ENCODE data around the gene TRAF2.

TRAF2 gene

DNA sequence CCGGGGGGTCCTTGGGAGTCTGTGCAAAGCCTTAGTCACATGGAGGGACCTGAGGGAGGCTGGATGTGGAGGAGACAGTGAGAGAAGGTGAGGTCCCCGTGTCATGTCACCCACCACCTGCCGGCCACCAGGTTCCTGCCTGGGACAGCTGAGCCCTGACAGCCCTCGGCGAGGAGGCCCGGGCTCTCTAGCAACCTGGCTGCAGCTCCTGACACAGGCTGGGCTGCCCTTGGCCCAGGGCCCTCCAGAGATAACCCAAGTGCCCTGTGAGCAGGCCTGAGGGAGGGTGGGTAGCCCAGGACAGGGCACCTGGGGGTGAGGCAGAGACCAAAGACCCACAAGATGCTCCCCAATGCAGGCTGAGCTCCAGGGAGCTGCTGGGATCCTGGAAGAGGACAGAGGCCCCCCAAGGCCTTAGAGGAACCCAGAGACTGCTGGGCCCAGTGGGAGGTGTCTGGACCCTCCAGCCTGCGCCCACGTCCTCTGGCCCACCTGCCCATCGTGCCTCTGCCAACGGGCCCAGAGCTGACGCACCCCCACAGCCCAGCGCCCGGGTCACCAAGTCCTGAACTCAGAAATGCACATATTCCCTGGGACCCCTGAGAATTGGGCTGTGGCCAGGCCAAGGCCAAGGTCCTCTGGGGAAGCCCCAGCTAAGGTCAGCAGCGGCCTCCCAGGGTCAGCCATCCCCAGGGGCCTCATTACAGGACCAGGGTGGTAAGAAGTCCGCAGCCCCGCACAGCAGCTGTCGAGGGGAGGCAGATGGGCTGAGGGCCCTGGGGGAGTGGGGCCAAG is 82.2 kb downstream of the TRAF2 start:
- Mint-ChIP-seq H3K4me3 (no peak overlapping the region), H3K27ac (no peak overlapping the region), H3K4me1 (peaks cover 32% of the 10 kb centered on the region), H3K27me3 (no peaks in the 10 kb centered on the region), H3K9me3 (no peaks in the 10 kb centered on the region)
- ATAC-seq (no peak), DNase-seq (no peak)

- no peak for DNase-seq
- no peaks in the 10 kb centered on the region for H3K9me3 Mint-ChIP-seq
- H3K4me3 Mint-ChIP-seq = no peak overlapping the region
- H3K27me3 Mint-ChIP-seq = no peaks in the 10 kb centered on the region
- no peak overlapping the region for H3K27ac Mint-ChIP-seq
- H3K4me1 Mint-ChIP-seq = peaks cover 35% of the 10 kb centered on the region
- no peak for ATAC-seq
These were observed 82.8 kb downstream of the TRAF2 start for GRCh38 chr9:136969150-136969549.

DNA sequence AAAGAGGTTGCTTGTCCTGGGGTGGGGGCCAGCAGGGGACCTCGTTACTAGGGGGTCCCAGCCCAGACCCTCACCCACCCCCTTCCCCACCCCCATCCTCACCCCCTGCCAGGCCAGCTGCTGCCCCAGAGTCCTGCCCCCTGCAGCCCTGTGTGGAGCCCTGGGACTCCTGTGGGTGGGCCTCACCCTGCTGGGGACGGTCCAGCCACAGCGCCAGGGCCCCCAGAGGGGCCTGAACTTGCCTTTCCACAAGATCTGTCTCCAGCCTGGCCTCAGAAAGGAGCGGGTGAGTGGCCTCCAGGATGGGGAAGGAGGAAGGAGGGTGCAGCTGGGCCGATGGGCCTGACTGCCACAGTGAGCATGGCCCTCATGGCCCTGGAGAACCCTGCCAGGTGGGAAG is 83.5 kb downstream of the TRAF2 start:
- no peaks in the 10 kb centered on the region for H3K27me3 Mint-ChIP-seq
- no peaks in the 10 kb centered on the region for H3K9me3 Mint-ChIP-seq
- H3K27ac Mint-ChIP-seq = no peak overlapping the region
- DNase-seq = no peak
- ATAC-seq = no peak
- peaks cover 32% of the 10 kb centered on the region for H3K4me1 Mint-ChIP-seq
- H3K4me3 Mint-ChIP-seq = no peak overlapping the region

- Mint-ChIP-seq H3K4me3 (no peak overlapping the region), H3K27ac (peak overlapping the region in 1 of 2 donors; percentile 8), H3K9me3 (no peaks in the 10 kb centered on the region), H3K27me3 (no peaks in the 10 kb centered on the region), H3K4me1 (peaks cover 34% of the 10 kb centered on the region)
- DNase-seq (no peak), ATAC-seq (no peak)
These were observed 84.0 kb downstream of the TRAF2 start for GRCh38 chr9:136970361-136970760.

- ATAC-seq (no peak), DNase-seq (no peak)
- Mint-ChIP-seq H3K27me3 (no peaks in the 10 kb centered on the region), H3K27ac (no peak overlapping the region), H3K4me3 (no peak overlapping the region), H3K9me3 (no peaks in the 10 kb centered on the region), H3K4me1 (peaks cover 35% of the 10 kb centered on the region)
These were observed 85.4 kb downstream of the TRAF2 start for GRCh38 chr9:136971746-136972145.

DNA sequence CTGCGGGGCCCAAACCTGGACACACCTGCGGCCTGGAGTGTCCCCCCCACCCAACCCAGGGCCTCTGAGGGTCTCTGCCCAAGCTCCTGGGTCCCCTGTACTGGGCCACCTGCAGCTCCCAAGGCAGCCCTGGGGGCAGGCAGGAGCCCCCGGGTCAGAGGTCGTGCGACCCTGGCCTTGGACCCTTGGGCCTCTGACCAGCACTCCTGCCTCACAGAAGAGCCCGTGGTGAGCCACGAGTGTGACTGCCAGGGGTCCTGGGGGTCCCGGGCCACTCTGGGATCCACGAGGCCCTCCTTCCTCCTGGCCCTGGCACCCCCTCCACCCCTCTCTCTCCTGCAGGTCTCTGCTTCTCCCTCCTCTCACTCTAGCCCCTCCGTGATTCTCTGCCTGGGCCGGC is 86.0 kb downstream of the TRAF2 start:
- Mint-ChIP-seq H3K4me3 (no peak overlapping the region), H3K27ac (no peak overlapping the region), H3K27me3 (no peaks in the 10 kb centered on the region), H3K4me1 (peaks cover 41% of the 10 kb centered on the region), H3K9me3 (no peaks in the 10 kb centered on the region)
- DNase-seq (no peak), ATAC-seq (no peak)

DNA sequence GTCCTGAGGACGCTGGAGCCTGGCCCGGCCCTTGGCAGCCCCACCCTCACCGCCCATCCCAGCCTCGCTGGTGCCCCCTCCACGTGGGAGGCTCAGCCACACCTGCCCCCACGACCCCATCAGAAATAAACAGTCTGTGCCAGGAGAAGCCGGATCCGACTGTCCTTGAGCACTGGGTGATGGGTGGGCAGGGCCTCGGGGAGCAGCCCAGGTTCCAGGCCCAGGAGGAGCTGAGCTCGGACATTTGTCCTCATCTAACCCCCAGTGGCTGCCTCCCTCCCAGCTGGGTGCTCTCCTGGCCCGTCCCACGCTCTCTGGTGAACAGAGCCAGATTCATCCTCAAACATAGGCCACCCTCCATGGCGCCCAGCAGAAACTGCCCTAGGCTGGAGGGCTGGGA is 86.4 kb downstream of the TRAF2 start:
- no peaks in the 10 kb centered on the region for H3K9me3 Mint-ChIP-seq
- H3K4me3 Mint-ChIP-seq = no peak overlapping the region
- no peak for DNase-seq
- peaks cover 45% of the 10 kb centered on the region for H3K4me1 Mint-ChIP-seq
- no peak for ATAC-seq
- no peaks in the 10 kb centered on the region for H3K27me3 Mint-ChIP-seq
- no peak overlapping the region for H3K27ac Mint-ChIP-seq

DNA sequence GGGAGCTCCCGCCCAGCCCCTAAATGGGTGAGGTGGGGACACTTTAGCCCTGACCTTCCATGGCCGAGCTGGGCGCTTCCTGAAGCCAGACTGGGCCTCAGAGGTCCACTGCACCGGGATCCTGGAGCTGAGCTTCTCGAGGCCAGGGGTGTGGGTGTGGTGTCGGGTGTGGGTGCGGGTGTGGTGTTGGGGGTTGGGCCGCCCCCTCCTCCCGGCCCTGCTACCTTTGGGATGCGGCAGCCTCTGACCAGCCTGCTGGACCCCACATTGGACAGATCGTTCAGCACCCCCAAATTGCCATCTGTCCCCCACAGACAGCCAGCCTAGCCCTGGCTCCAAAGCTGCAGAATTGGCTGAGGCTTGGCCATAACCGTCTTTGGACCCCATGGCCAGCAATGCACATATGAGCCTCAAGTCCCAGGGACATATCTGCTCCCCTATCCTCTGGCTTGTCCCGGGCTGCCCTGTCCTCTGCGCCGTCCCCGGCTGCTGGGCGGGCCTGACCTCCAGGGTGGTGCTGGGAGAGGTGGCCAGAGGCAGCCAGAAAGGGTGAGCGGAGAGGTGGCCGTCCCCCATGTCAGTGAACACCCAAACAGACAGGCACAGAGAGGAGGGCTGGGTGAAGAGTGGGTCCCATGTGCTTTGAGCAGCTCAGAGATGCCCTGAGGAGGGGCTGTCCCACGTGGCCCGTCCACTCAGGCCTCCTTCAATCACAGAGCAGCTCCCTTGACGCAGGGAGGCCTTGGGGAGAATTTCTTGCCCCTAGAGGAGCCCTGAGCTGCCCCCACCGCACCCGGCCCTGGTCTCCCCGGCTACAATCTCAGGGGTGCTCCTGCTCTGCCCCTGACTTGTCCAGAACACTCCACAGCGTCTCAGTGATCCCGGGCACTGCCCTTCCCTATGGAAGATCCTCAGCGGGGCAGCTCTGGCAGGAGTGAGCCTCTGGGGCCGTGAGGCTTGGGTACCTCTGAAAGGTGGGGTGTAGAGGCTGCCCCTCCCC is 87.6 kb downstream of the TRAF2 start:
- ATAC-seq (no peak), DNase-seq (no peak)
- H3K4me1 Mint-ChIP-seq = peaks cover 45% of the 10 kb centered on the region
- H3K9me3 Mint-ChIP-seq = no peaks in the 10 kb centered on the region
- H3K4me3 Mint-ChIP-seq = no peak overlapping the region
- no peaks in the 10 kb centered on the region for H3K27me3 Mint-ChIP-seq
- no peak overlapping the region for H3K27ac Mint-ChIP-seq

DNA sequence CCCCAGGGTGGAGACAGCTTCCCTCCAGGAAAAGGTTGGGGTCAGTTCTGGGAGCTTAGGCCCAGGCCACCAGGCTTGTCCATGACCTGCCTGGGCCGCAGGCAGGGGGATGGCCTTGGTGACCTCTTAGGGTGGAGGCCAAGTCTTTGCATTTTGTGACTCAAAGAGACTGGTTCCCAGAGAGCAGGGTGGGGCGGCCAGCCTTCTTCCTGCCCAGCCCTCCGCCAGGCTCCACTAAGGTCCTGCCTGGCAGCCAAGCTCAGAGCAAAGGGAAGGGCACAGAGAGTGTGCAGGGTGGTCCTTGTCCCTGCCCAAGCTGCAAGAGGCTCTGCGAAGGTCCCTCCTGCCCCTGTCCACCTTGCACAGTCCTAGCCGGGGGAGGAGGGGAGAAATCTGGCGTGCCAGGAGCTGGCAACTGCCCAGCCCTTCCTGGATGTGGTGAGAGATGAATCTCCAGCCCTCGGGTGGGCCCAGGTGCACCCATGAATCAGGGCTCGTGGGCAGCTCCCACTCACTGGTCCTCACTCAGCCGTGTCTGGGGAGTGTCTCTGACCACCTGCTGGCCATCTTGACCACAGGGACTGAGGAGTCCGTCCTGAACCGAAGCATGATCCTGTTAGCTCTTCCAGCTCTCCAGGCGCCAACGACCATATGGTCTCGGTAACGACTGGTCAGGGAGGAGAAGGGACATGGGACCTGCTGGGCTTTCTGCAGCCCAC is 88.7 kb downstream of the TRAF2 start:
- Mint-ChIP-seq H3K4me3 (no peak overlapping the region), H3K4me1 (peaks cover 43% of the 10 kb centered on the region), H3K9me3 (no peaks in the 10 kb centered on the region), H3K27ac (no peak overlapping the region), H3K27me3 (no peaks in the 10 kb centered on the region)
- no peak for ATAC-seq
- DNase-seq = no peak

DNA sequence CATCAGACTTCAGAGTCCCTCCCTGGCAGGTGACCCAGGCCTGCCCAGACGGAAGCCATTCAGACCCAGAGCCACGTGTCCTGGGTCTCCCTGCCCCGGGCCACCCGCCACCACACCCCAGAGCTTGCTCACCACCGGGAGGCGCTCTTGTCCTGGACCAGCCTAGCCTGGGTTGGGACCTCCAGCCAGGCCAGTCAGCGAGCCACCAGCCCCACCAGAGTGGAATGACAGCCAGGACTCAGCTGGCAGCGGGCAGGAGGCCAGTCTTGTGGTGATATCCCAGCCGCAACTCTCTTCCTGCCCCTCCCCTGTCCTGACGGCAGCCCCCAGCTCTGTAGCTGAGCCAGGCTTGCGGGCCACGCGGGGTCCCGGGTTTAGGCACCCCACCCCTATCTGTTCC is 89.3 kb downstream of the TRAF2 start:
- Mint-ChIP-seq H3K4me1 (peaks cover 37% of the 10 kb centered on the region), H3K27ac (no peak overlapping the region), H3K9me3 (no peaks in the 10 kb centered on the region), H3K27me3 (no peaks in the 10 kb centered on the region), H3K4me3 (no peak overlapping the region)
- DNase-seq = peak in 1 of 2 donors; percentile 56
- peak; percentile 19 for ATAC-seq
